ENCODE data around the gene CAMK2A.

GRCh38 chr5:150315245-150315644 is 25.7 kb upstream of the CAMK2A start:
- TF ChIP-seq RAD21 (IDR thresholded peaks at IDR 0.05): no peak
- no peak for TF ChIP-seq FOXA1 (IDR thresholded peaks at IDR 0.05)
- TF ChIP-seq EGR1 (IDR thresholded peaks at IDR 0.05; ENCODE audit: low read depth in 2 of 2): no peak
- no peak for TF ChIP-seq CTCF (IDR thresholded peaks at IDR 0.05; ENCODE audit: low read depth, low read length, missing input control)
- TF ChIP-seq YY1 (IDR thresholded peaks at IDR 0.05): no peak
- TF ChIP-seq ATF3 (IDR thresholded peaks at IDR 0.05): no peak
- no peak for TF ChIP-seq GABPA (IDR thresholded peaks at IDR 0.05 in 1 of 2, conservative IDR thresholded peaks at IDR 0.05 in 1 of 2)
- no peak for TF ChIP-seq RXRA (IDR thresholded peaks at IDR 0.05)
- no peak for TF ChIP-seq HNF4A (conservative IDR thresholded peaks at IDR 0.05)
